OCI-LY7 (cell line): ENCODE data around the gene PUM1. TPM values are rescaled to one million over a fixed set of nuclear protein-coding genes. Genes with fewer than 3 reads are reported as not detected.

Source experiments
- BruUV-seq: library from RNA; stranded (reverse); fragments of 400-500 nt; replicated peaks from 2 replicates; lab custom pipeline; 2021; lab: Mats Ljungman, UMichigan
- CTCF ChIA-PET: fragments of 300-600 bp; sonication (Branson Sonifier 250); formaldehyde crosslinking; loops from one replicate; lab custom pipeline; 2022; ENCODE audit warnings: antibody characterized with exemption; ENCODE audit not compliant: unreplicated experiment; lab: Charles Lee
- POLR2A ChIA-PET: fragments of 300-600 bp; sonication (Branson Sonifier 250); formaldehyde crosslinking; loops from one replicate; lab custom pipeline; 2022; ENCODE audit warnings: antibody characterized with exemption; lab: Charles Lee
- DNase-seq: peaks from one replicate; pipeline ENCODE4 v3.0.0-alpha.2; 2015; ENCODE audit warnings: low spot score
- H2AFZ ChIP-seq: fragments of 200-600 bp; sonication (generic), shearing (Covaris generic); 2 replicates; pipeline ENCODE4 v1.6.1; 2014; ENCODE audit warnings: mild to moderate bottlenecking, antibody characterized with exemption, low read length, moderate library complexity
- H3K27ac ChIP-seq: fragments of 200-600 bp; sonication (generic); 2 replicates; pipeline ENCODE4 v1.5.1; 2014; ENCODE audit warnings: mixed run types, low read depth, mild to moderate bottlenecking, moderate library complexity, low read length, inconsistent platforms; ENCODE audit not compliant: poor library complexity, severe bottlenecking
- H3K36me3 ChIP-seq: fragments of 200-600 bp; sonication (generic); 2 replicates; pipeline ENCODE4 v1.6.1; 2014; ENCODE audit warnings: mild to moderate bottlenecking, antibody characterized with exemption, low read length, moderate library complexity, mixed read lengths; ENCODE audit not compliant: insufficient read depth
- H3K4me1 ChIP-seq: fragments of 200-600 bp; sonication (generic); 2 replicates; pipeline ENCODE4 v1.5.1; 2014; ENCODE audit warnings: mild to moderate bottlenecking, low read length; ENCODE audit not compliant: insufficient read depth, poor library complexity, severe bottlenecking
- H3K4me2 ChIP-seq: fragments of 200-600 bp; sonication (generic); 2 replicates; pipeline ENCODE4 v1.6.1; 2014; ENCODE audit warnings: mild to moderate bottlenecking, low read length
- H3K4me3 ChIP-seq: fragments of 200-600 bp; sonication (generic); 2 replicates; pipeline ENCODE4 v1.5.1; 2014; ENCODE audit warnings: mild to moderate bottlenecking, low read depth, low read length; ENCODE audit not compliant: poor library complexity, severe bottlenecking
- H3K79me2 ChIP-seq: fragments of 200-600 bp; sonication (generic); 2 replicates; pipeline ENCODE4 v1.6.1; 2016; ENCODE audit warnings: low read depth, mild to moderate bottlenecking, low read length, moderate library complexity, mixed read lengths; ENCODE audit not compliant: insufficient read depth
- H3K9me2 ChIP-seq: fragments of 200-600 bp; sonication (generic); 2 replicates; pipeline ENCODE4 v1.6.1; 2016; ENCODE audit warnings: mild to moderate bottlenecking, low read length, mixed read lengths; ENCODE audit not compliant: insufficient read depth
- H3K9me3 ChIP-seq: fragments of 200-600 bp; sonication (generic); 2 replicates; pipeline ENCODE4 v1.6.1; 2014; ENCODE audit warnings: mild to moderate bottlenecking, mixed run types, low read length, mixed read lengths
- H4K20me1 ChIP-seq: fragments of 200-600 bp; sonication (generic); 2 replicates; pipeline ENCODE4 v1.6.1; 2014; ENCODE audit warnings: mild to moderate bottlenecking, antibody characterized with exemption, low read length, moderate library complexity, mixed read lengths; ENCODE audit not compliant: insufficient read depth
- EZH2phosphoT487 ChIP-seq: fragments of 200-600 bp; sonication (generic); IDR thresholded peaks from 2 replicates; pipeline ENCODE4 v1.6.1; 2018; ENCODE audit warnings: low read depth, borderline replicate concordance, mild to moderate bottlenecking, mixed run types, antibody characterized with exemption, low read length, moderate library complexity, mixed read lengths
- intact Hi-C: fragments of 100-400 bp; cut with micrococcal nuclease; formaldehyde crosslinking; loops from one replicate; pipeline ENCODE4 v1.10.0; 2022; ENCODE audit not compliant: unreplicated experiment
- total RNA-seq, 2 experiments: library from RNA; depleted of rRNA in 1 of 2; stranded (reverse); fragments of >200 nt in 1 of 2; shearing (Covaris generic) in 1 of 2; gene quantifications; 2 replicates each; pipeline ENCODE4 v1.2.3, GENCODE V29; 2014 to 2022
- TF ChIP-seq, protein P1 (sequence below): fragments of 200-600 bp; sonication (generic); conservative IDR thresholded peaks from 2 replicates; pipeline ENCODE4 v1.5.1; 2014; ENCODE audit warnings: mild to moderate bottlenecking, antibody characterized with exemption, low read length, moderate library complexity, mixed read lengths

The PUM1 gene
- total RNA-seq, 2 experiments from 2014 or later: 52.0 to 97.5 TPM

DNA sequence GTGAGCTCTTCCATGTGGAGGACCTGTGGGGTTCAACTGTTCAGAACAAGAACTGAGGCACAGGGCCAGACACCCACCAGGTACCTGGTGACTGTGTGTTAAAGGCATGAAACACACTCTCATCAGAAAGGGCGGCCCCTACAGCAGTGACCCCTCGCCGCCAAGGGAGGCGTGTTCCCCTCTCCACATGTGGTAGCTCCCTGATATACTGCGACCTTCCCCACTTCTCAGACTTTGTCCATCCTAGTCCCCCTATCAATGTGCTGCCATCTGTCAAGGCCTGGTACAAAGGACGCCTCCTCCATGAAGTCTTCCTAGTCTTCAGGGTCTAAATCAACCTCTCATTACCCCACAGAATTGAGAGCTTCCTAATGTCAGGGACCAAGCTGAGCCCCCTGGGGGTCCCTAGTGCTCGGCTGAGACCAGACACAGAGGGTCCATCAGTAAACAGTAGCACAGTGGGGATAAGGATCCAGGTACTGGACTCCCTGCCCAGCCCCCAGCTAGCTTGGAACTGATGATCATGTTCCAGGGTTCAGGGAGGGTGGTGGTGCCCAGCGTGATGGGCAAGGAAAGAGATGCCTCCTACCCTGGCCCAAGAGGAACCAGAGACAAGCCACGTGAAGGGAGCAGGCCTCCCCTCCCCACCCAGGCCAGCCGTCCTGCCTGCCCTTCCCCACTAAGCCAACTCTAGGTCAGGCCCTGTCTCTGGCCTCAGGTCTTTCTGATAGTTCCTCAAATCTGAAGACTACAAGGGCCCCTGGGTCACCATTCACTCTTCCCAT lies 167.3 kb downstream of the PUM1 start:
- intact Hi-C loops: no loop called here
- Histone ChIP-seq H3K36me3 (no peaks in the 10 kb centered on the region), H3K79me2 (no peaks in the 10 kb centered on the region), H3K4me2 (no peak overlapping the region), H3K9me2 (no peaks in the 10 kb centered on the region), H4K20me1 (no peaks in the 10 kb centered on the region), H3K9me3 (no peaks in the 10 kb centered on the region), H3K27ac (no peak overlapping the region), H2AFZ (no peak overlapping the region), H3K4me3 (no peak overlapping the region), H3K4me1 (no peaks in the 10 kb centered on the region)
- ChIA-PET POLR2A (no interaction called here), CTCF (no interaction called here)
- TF ChIP-seq, protein P1, sequence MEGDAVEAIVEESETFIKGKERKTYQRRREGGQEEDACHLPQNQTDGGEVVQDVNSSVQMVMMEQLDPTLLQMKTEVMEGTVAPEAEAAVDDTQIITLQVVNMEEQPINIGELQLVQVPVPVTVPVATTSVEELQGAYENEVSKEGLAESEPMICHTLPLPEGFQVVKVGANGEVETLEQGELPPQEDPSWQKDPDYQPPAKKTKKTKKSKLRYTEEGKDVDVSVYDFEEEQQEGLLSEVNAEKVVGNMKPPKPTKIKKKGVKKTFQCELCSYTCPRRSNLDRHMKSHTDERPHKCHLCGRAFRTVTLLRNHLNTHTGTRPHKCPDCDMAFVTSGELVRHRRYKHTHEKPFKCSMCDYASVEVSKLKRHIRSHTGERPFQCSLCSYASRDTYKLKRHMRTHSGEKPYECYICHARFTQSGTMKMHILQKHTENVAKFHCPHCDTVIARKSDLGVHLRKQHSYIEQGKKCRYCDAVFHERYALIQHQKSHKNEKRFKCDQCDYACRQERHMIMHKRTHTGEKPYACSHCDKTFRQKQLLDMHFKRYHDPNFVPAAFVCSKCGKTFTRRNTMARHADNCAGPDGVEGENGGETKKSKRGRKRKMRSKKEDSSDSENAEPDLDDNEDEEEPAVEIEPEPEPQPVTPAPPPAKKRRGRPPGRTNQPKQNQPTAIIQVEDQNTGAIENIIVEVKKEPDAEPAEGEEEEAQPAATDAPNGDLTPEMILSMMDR: no peak
- TF ChIP-seq EZH2phosphoT487: no peak
- DNase-seq: no peak
- BruUV-seq: no TSS peak

DNA sequence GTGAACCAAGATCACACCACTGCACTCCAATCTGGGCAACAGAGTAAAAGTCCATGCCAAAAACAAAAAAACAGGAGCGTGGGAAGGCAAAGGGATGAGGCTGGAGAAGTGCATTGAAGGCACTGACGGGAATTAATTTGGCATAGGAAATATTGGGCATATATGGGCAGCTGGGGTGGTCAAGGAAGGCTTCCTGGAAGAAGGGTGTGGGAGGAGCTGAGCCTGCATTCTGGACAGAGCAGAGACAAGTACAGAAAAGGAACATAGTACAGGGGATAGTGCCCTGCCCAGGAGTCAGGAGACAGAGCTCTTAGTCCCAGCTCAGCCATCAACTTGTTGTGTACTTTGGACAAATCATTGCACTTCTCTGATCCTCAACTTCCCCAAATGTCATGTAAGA lies 168.6 kb downstream of the PUM1 start:
- Histone ChIP-seq H2AFZ (no peak overlapping the region), H3K4me2 (no peak overlapping the region), H3K36me3 (no peaks in the 10 kb centered on the region), H3K4me3 (no peak overlapping the region), H3K9me3 (no peaks in the 10 kb centered on the region), H3K27ac (no peak overlapping the region), H4K20me1 (no peaks in the 10 kb centered on the region), H3K79me2 (no peaks in the 10 kb centered on the region), H3K9me2 (no peaks in the 10 kb centered on the region), H3K4me1 (no peaks in the 10 kb centered on the region)
- ChIA-PET POLR2A (no interaction called here), CTCF (no interaction called here)
- TF ChIP-seq, protein P1: no peak
- no peak for TF ChIP-seq EZH2phosphoT487
- BruUV-seq: no TSS peak
- DNase-seq: no peak
- intact Hi-C loops: no loop called here

DNA sequence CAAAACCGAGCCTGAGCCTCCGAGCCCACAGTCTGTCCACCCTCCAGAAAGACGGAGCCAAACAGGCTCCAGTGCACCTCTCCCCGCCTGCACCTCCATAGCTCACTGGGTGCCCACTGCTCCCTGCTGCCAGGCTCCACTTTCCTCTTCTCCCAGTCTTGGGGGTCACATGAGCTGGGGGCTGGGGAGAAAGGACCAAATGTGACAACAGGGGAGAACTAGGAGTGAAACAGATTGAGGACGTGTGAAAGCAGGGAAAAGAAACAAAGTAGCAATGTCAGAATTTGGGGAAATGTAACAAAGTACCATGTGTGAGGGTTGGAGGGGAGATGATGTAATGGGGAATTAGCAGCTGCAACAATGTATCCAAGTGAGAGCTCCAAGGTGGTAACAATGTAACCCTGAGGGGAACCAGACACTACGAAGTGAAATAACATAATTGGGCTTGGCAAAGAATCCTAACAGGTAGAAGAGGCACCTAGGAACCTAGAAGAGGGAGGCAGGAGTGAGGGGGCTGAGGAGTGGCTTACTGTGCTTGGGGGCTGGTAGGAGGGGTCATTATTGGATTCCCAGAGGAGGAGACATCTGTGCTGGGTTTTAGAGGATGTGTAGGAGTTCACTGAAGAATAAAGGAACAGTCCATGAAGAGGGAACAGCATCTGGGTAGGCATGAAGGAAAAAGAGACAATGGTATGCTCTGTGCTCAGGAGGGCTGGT lies 169.4 kb downstream of the PUM1 start:
- no peaks in the 10 kb centered on the region for H3K9me2 ChIP-seq
- no peaks in the 10 kb centered on the region for H3K36me3 ChIP-seq
- no peaks in the 10 kb centered on the region for H3K9me3 ChIP-seq
- no peak overlapping the region for H3K4me3 ChIP-seq
- intact Hi-C loops: no loop called here
- H3K79me2 ChIP-seq: no peaks in the 10 kb centered on the region
- no TSS peak for BruUV-seq
- no peaks in the 10 kb centered on the region for H3K4me1 ChIP-seq
- H4K20me1 ChIP-seq: no peaks in the 10 kb centered on the region
- TF ChIP-seq, protein P1: no peak
- POLR2A ChIA-PET: no interaction called here
- DNase-seq: no peak
- CTCF ChIA-PET: no interaction called here
- H3K4me2 ChIP-seq: no peak overlapping the region
- no peak overlapping the region for H2AFZ ChIP-seq
- no peak overlapping the region for H3K27ac ChIP-seq
